Smooth muscle cell (in vitro differentiated cells): ENCODE data around the gene MYO5A. TPM values are rescaled to one million over a fixed set of nuclear protein-coding genes. Genes with fewer than 3 reads are reported as not detected.

ENCODE experiments used
- DNase-seq: peaks from one replicate; lab custom pipeline; 2025; ENCODE audit not compliant: unreplicated experiment; lab: John Stamatoyannopoulos, UW
- H2AFZ ChIP-seq: fragments of 200-600 bp; sonication (generic); 2 replicates; pipeline ENCODE4 v1.6.0; 2016; ENCODE audit warnings: antibody characterized with exemption, low read depth, mild to moderate bottlenecking
- H3F3A ChIP-seq: fragments of 200-600 bp; sonication (generic); 2 replicates; pipeline ENCODE4 v1.6.0; 2017; ENCODE audit warnings: antibody characterized with exemption, low read depth
- H3K27ac ChIP-seq: fragments of 200-600 bp; sonication (generic); 2 replicates; pipeline ENCODE4 v1.5.1; 2016; ENCODE audit warnings: low read depth, mild to moderate bottlenecking
- H3K27me3 ChIP-seq: fragments of 200-600 bp; sonication (generic); 2 replicates; pipeline ENCODE4 v1.6.1; 2016; ENCODE audit warnings: low read depth, mild to moderate bottlenecking
- H3K36me3 ChIP-seq: fragments of 200-600 bp; sonication (generic); 2 replicates; pipeline ENCODE4 v1.5.1; 2016; ENCODE audit warnings: low read depth
- H3K4me1 ChIP-seq: fragments of 200-600 bp; sonication (generic); 2 replicates; pipeline ENCODE4 v1.5.1; 2016; ENCODE audit warnings: low read depth
- H3K4me2 ChIP-seq: fragments of 200-600 bp; sonication (generic); 2 replicates; pipeline ENCODE4 v1.6.0; 2016; ENCODE audit warnings: mild to moderate bottlenecking
- H3K4me3 ChIP-seq: fragments of 200-600 bp; sonication (generic); 2 replicates; pipeline ENCODE4 v1.5.1; 2016; ENCODE audit warnings: mild to moderate bottlenecking
- H3K79me2 ChIP-seq: fragments of 200-600 bp; sonication (generic); 2 replicates; pipeline ENCODE4 v1.6.0; 2016; ENCODE audit warnings: low read depth, mild to moderate bottlenecking
- H3K9ac ChIP-seq: fragments of 200-600 bp; sonication (generic); 2 replicates; pipeline ENCODE4 v1.6.0; 2016; ENCODE audit warnings: low read depth
- H3K9me3 ChIP-seq: fragments of 200-600 bp; sonication (generic); replicated peaks from 2 replicates; pipeline ENCODE4 v1.5.1; 2016; ENCODE audit warnings: low read depth
- H4K20me1 ChIP-seq: fragments of 200-600 bp; sonication (generic); 2 replicates; pipeline ENCODE4 v1.6.0; 2016; ENCODE audit warnings: low read depth
- WGBS: methylation state at CpG from one replicate; pipeline ENCODE4 v1.1.7; 2016; ENCODE audit warnings: low lambda C conversion rate; 5-methylcytosine and 5-hydroxymethylcytosine counted together
- polyA plus RNA-seq: library from polyadenylated mRNA; unstranded; fragments of >200 nt; fragmentation: Nextera tagmentation; extraction: Ambion mirVana; gene quantifications from 2 replicates; pipeline ENCODE4 v1.2.1, GENCODE V29; 2016
- total RNA-seq: library from RNA; depleted of rRNA; stranded (reverse); fragments of >200 nt; gene quantifications from 2 replicates; pipeline ENCODE4 v1.2.3, GENCODE V29; 2014
- TF ChIP-seq, protein P1 (sequence below): fragments of 200-600 bp; sonication (generic); IDR thresholded peaks from 2 replicates; pipeline ENCODE4 v1.5.1; 2017; ENCODE audit warnings: borderline replicate concordance, mild to moderate bottlenecking, antibody characterized with exemption; ENCODE audit not compliant: insufficient read depth, poor library complexity, severe bottlenecking

MYO5A gene
- total and polyA plus RNA-seq, 2 experiments from 2014 or later, result 29.4 to 68.8 TPM

DNA sequence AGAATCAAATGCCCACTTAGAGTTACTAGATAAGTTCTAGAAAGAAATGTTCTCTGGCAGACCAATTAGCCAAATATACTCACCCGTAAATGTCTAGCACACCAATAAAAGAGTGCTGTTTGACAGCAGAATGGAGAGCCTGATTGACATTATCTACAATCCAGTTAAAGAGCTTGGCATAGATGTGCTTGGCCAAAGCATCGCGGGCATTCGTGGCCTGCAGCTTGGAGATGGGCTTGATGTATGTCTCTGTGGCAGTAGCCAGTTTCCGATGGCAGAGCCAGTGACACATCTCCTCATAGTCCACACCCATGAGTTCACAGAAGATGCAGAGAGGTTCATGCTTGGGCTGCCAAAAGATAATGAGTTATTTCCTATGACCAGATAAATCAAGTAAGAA is 131.6 kb downstream of the MYO5A start:
- H3K4me3 ChIP-seq, result no peak overlapping the region
- TF ChIP-seq, protein P1, sequence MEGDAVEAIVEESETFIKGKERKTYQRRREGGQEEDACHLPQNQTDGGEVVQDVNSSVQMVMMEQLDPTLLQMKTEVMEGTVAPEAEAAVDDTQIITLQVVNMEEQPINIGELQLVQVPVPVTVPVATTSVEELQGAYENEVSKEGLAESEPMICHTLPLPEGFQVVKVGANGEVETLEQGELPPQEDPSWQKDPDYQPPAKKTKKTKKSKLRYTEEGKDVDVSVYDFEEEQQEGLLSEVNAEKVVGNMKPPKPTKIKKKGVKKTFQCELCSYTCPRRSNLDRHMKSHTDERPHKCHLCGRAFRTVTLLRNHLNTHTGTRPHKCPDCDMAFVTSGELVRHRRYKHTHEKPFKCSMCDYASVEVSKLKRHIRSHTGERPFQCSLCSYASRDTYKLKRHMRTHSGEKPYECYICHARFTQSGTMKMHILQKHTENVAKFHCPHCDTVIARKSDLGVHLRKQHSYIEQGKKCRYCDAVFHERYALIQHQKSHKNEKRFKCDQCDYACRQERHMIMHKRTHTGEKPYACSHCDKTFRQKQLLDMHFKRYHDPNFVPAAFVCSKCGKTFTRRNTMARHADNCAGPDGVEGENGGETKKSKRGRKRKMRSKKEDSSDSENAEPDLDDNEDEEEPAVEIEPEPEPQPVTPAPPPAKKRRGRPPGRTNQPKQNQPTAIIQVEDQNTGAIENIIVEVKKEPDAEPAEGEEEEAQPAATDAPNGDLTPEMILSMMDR, result no peak
- WGBS, result 89% methylated on average over 5 of the region's 5 CpGs
- no peaks in the 10 kb centered on the region for H4K20me1 ChIP-seq
- no peaks in the 10 kb centered on the region for H3K36me3 ChIP-seq
- no peak overlapping the region for H2AFZ ChIP-seq
- no peaks in the 10 kb centered on the region for H3K79me2 ChIP-seq
- no peak overlapping the region for H3K27ac ChIP-seq
- H3K4me1 ChIP-seq, result no peaks in the 10 kb centered on the region
- no peaks in the 10 kb centered on the region for H3K9me3 ChIP-seq
- no peak overlapping the region for H3K4me2 ChIP-seq
- no peaks in the 10 kb centered on the region for H3F3A ChIP-seq
- no peak for DNase-seq
- H3K9ac ChIP-seq, result no peak overlapping the region
- no peaks in the 10 kb centered on the region for H3K27me3 ChIP-seq

GRCh38 chr15:52394118-52394517 is 134.6 kb downstream of the MYO5A start:
- peaks cover 3% of the 10 kb centered on the region for H4K20me1 ChIP-seq
- no peak overlapping the region for H3K4me2 ChIP-seq
- 57% methylated on average over 3 of the region's 3 CpGs for WGBS
- H3K9ac ChIP-seq, result no peak overlapping the region
- no peak overlapping the region for H3K4me3 ChIP-seq
- no peaks in the 10 kb centered on the region for H3F3A ChIP-seq
- no peaks in the 10 kb centered on the region for H3K9me3 ChIP-seq
- H3K4me1 ChIP-seq, result no peaks in the 10 kb centered on the region
- TF ChIP-seq, protein P1, result no peak
- no peak overlapping the region for H3K27ac ChIP-seq
- H3K79me2 ChIP-seq, result no peaks in the 10 kb centered on the region
- DNase-seq, result no peak
- no peak overlapping the region for H2AFZ ChIP-seq
- no peaks in the 10 kb centered on the region for H3K27me3 ChIP-seq
- peaks cover 14% of the 10 kb centered on the region for H3K36me3 ChIP-seq

DNA sequence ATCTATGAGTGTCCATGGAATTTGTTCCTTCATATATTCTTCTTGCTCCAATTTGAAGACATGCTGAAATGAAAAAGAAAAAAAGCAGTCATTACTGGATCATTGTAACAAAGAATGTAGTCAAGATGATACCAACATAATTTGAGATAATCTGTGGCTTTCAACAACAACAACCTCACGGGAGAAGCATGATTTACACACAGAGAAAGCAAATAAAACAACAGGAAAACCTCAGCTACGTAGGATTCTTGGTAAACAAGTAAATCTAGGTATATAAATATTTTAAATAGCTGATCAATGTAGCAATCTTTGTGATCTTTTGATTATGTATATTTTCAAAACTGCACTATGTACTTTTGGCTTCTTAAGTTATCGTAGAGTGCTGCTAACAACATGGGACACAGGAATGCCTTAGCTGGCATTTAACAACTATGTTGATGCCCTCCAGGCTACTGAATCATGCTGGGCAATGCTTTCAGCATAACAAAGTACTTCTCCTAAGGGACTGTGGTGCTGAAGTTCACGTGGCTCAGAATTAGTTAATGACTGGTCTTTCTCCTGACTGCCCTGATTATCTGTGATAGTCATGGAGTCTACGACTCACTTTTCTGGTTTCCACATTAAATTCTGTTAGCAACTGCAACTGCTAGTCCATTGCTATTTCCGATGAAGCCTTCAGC is 136.5 kb downstream of the MYO5A start:
- no peaks in the 10 kb centered on the region for H3K4me1 ChIP-seq
- no peaks in the 10 kb centered on the region for H3F3A ChIP-seq
- H3K9me3 ChIP-seq, result no peaks in the 10 kb centered on the region
- no peak for DNase-seq
- no peak overlapping the region for H3K27ac ChIP-seq
- H3K36me3 ChIP-seq, result peaks cover 19% of the 10 kb centered on the region
- no peak overlapping the region for H3K4me2 ChIP-seq
- H3K9ac ChIP-seq, result no peak overlapping the region
- H3K79me2 ChIP-seq, result no peaks in the 10 kb centered on the region
- no peak overlapping the region for H2AFZ ChIP-seq
- WGBS, result 44% methylated on average over 6 of the region's 6 CpGs
- H3K4me3 ChIP-seq, result no peak overlapping the region
- H3K27me3 ChIP-seq, result no peaks in the 10 kb centered on the region
- H4K20me1 ChIP-seq, result peaks cover 3% of the 10 kb centered on the region
- TF ChIP-seq, protein P1, result no peak

GRCh38 chr15:52391069-52391468 is 137.6 kb downstream of the MYO5A start:
- H3F3A ChIP-seq, result no peaks in the 10 kb centered on the region
- DNase-seq, result no peak
- no peak overlapping the region for H3K4me2 ChIP-seq
- H3K79me2 ChIP-seq, result no peaks in the 10 kb centered on the region
- peaks cover 3% of the 10 kb centered on the region for H4K20me1 ChIP-seq
- peaks cover 19% of the 10 kb centered on the region for H3K36me3 ChIP-seq
- no peaks in the 10 kb centered on the region for H3K9me3 ChIP-seq
- H3K4me1 ChIP-seq, result no peaks in the 10 kb centered on the region
- no peak overlapping the region for H3K9ac ChIP-seq
- 94% methylated on average over 4 of the region's 4 CpGs for WGBS
- TF ChIP-seq, protein P1, result no peak
- H3K27me3 ChIP-seq, result no peaks in the 10 kb centered on the region
- H3K4me3 ChIP-seq, result no peak overlapping the region
- no peak overlapping the region for H2AFZ ChIP-seq
- no peak overlapping the region for H3K27ac ChIP-seq
